Measurements from ENCODE around the gene PARVB. TPM values are rescaled to one million over a fixed set of nuclear protein-coding genes. Genes with fewer than 3 reads are reported as not detected.

Gene PARVB
- total RNA-seq, 4 donors from 2014 or later = 27.7 to 88.5 (median 41.7) TPM

DNA sequence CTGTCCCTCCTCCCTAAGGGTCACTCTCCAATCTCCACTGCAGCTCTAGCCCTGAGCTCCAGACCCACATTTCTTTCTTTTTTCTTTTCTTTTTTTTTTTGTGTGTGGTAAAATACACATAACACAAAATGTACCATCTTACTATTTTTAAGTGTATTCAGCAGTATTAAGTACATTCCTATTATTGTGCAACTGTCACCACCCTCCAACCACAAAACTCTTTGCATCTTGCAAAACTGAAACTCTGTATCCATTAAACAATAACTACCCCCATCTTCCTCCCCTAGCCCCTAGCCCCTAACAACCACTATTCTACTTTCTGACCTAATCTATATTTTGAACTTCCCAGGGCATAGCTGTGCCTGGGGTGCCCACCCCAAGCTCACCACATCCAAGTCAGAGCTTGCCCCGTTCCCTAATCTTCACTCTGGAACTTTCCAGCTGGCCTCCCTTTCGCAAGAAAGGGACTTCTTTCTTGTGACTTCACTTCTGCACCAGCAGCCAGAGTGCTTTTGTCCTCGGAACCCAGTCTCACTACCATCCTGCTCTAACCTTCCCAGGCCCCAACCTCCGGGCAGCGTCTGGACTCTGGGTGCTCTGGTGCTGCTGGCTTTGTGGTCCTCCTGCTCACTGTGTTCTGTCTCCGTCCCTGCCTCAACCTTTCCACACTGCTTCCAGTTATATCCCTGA, 187.3 kb downstream of the PARVB start:
- no peaks in the 10 kb centered on the region for H3K4me1 ChIP-seq
- H3K9me3 ChIP-seq = no peaks in the 10 kb centered on the region
- H3K36me3 ChIP-seq = no peaks in the 10 kb centered on the region
- no peaks in the 10 kb centered on the region for H3K27me3 ChIP-seq
- no peak for DNase-seq
- intact Hi-C loops (cut with DNase I; ENCODE audit: low total_unique reads) = no loop called here
- H3K4me3 ChIP-seq = no peak overlapping the region
- no peak for TF ChIP-seq POLR2A (IDR thresholded peaks at IDR 0.05)
- TF ChIP-seq, protein P1, sequence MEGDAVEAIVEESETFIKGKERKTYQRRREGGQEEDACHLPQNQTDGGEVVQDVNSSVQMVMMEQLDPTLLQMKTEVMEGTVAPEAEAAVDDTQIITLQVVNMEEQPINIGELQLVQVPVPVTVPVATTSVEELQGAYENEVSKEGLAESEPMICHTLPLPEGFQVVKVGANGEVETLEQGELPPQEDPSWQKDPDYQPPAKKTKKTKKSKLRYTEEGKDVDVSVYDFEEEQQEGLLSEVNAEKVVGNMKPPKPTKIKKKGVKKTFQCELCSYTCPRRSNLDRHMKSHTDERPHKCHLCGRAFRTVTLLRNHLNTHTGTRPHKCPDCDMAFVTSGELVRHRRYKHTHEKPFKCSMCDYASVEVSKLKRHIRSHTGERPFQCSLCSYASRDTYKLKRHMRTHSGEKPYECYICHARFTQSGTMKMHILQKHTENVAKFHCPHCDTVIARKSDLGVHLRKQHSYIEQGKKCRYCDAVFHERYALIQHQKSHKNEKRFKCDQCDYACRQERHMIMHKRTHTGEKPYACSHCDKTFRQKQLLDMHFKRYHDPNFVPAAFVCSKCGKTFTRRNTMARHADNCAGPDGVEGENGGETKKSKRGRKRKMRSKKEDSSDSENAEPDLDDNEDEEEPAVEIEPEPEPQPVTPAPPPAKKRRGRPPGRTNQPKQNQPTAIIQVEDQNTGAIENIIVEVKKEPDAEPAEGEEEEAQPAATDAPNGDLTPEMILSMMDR (IDR thresholded peaks at IDR 0.05) = no peak
- H3K27ac ChIP-seq = no peak overlapping the region

DNA sequence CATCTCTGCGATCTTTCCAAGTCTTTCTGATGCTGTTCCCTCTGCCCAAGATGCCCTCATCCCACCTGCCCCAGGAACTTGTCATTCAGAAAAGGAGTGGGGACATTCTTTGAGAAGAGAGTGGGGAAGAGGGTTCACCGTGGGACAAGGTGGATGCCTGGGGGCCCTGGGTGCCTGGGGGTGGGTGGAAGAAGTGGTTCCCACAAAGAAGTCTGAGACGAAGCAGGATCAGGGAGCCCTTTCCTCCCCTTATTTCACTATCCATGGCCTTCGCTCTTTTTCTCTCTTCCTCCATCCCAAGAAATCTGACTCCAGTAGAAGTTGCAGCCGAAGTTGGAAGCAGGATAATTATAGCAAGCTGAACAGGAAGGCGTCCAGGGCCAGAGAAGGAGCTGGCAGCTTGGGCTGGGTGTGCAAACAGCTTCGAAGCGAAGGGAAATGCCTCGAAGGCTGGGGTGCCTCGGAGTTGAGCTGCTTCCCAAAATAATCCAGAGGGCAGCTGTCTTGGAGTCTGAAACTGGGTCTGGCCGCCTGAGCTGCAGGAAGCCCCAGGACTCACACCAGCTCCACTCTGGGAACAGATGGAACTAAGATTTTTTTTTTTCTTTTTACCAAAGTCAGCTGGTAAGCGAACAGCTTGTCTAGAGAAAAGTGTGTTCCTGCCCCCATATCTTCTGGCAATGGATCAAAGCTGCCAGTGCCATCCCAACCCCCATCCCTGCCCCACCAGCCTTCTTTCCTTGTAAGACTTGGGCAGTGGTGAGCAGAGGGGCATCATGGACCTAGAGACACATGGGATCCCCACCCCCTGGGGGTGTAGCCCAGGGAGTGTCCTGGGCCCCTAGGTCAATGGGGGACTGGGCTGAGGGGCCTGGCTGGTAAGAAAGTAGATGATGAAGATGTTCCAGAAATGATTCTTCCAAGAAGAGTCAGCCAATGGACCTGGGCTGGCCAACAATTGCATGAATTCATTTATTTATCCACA, 188.1 kb downstream of the PARVB start:
- H3K27me3 ChIP-seq = no peaks in the 10 kb centered on the region
- H3K27ac ChIP-seq = no peak overlapping the region
- H3K4me3 ChIP-seq = no peak overlapping the region
- no peaks in the 10 kb centered on the region for H3K9me3 ChIP-seq
- intact Hi-C loops (cut with DNase I; ENCODE audit: low total_unique reads) = no loop called here
- DNase-seq = no peak
- TF ChIP-seq POLR2A (IDR thresholded peaks at IDR 0.05) = no peak
- TF ChIP-seq, protein P1 (IDR thresholded peaks at IDR 0.05) = no peak
- no peaks in the 10 kb centered on the region for H3K4me1 ChIP-seq
- H3K36me3 ChIP-seq = no peaks in the 10 kb centered on the region

DNA sequence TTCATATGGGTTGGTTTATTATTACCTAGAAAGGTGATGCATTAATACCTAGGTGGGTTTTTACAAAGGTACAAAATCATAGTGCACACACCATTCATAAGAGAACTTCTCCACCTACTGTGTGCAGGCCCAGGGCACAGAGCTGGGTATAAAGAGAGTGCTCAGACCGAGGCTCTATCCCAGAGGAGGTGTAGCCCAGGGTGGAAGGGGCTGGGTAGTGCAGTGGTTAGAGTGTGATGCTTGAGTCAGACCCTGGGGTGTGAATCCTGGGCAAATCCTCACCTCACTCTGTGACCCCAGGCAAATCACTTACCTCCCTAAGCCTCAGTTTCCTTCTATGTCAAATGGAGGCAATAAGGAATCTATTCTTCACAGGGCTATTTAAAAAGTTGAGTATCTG, 188.8 kb downstream of the PARVB start:
- DNase-seq = no peak
- Histone ChIP-seq H3K36me3 (no peaks in the 10 kb centered on the region), H3K4me3 (no peak overlapping the region), H3K27me3 (no peaks in the 10 kb centered on the region), H3K4me1 (no peaks in the 10 kb centered on the region), H3K27ac (no peak overlapping the region), H3K9me3 (no peaks in the 10 kb centered on the region)
- TF ChIP-seq POLR2A (IDR thresholded peaks at IDR 0.05) = no peak
- TF ChIP-seq, protein P1 (IDR thresholded peaks at IDR 0.05) = no peak
- intact Hi-C loops (cut with DNase I; ENCODE audit: low total_unique reads) = no loop called here

DNA sequence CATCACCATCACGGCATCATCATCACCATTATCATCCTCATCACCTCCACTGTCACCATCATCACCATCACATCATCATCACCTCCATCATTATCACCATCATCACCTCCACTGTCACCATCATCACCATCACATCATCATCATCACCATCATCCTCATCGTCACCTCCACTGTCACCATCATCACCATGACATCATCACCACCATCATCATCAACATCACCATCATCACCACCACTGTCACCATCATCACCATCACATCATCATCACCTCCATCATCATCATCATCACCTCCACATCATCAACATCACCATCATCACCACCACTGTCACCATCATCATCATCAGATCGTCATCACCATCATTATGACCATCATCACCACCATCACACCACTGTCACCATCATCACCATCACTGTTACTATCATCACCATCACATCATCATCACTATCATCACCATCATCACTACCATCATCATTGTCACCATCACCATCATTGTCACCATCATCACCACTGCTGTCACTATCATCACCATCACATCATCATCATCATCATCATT, 189.5 kb downstream of the PARVB start:
- intact Hi-C loops (cut with DNase I; ENCODE audit: low total_unique reads) = no loop called here
- DNase-seq = no peak
- Histone ChIP-seq H3K9me3 (no peaks in the 10 kb centered on the region), H3K36me3 (no peaks in the 10 kb centered on the region), H3K4me3 (no peak overlapping the region), H3K27me3 (no peaks in the 10 kb centered on the region), H3K27ac (no peak overlapping the region), H3K4me1 (no peaks in the 10 kb centered on the region)
- no peak for TF ChIP-seq POLR2A (IDR thresholded peaks at IDR 0.05)
- TF ChIP-seq, protein P1 (IDR thresholded peaks at IDR 0.05) = no peak

DNA sequence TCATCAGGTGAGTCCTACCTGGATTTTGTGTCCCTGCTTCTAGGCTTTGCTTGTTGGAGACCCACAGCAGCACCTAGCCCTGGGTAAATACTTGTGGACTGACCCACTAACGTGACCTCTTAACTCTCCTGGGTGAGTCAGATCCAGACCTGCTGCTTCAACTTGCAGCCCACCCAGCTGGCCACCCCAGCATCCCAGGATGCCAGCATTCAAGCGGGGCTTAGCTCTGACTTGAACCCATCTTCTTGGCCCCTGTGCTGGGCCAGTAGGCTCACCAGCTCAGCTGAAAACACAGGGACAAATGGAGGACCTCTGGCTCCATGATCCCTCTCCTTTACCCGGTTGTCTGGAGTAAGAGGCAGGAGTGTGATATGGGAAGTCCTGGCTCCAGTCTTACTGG, 190.1 kb downstream of the PARVB start:
- no peak for DNase-seq
- H3K27ac ChIP-seq = no peak overlapping the region
- H3K27me3 ChIP-seq = no peaks in the 10 kb centered on the region
- no peaks in the 10 kb centered on the region for H3K36me3 ChIP-seq
- no peaks in the 10 kb centered on the region for H3K9me3 ChIP-seq
- H3K4me3 ChIP-seq = no peak overlapping the region
- intact Hi-C loops (cut with DNase I; ENCODE audit: low total_unique reads) = no loop called here
- H3K4me1 ChIP-seq = no peaks in the 10 kb centered on the region
- no peak for TF ChIP-seq POLR2A (IDR thresholded peaks at IDR 0.05)

Measured in uterus (tissue), 4 donors.